Thymus (tissue), 2 donors: Measurements from ENCODE around the gene DPH5. TPM values are rescaled to one million over a fixed set of nuclear protein-coding genes. Genes with fewer than 3 reads are reported as not detected.

Source experiments
- polyA plus RNA-seq: library from polyadenylated mRNA; stranded (reverse); fragments of 200-250 nt; gene quantifications from one replicate; pipeline ENCODE4 v1.2.3, GENCODE V29; 2013
- total RNA-seq: library from RNA; stranded (reverse); fragments of 120-200 nt; gene quantifications from one replicate; pipeline ENCODE4 v1.2.4, GENCODE V29; 2013
- donor health status: healthy.

DPH5 gene
- total and polyA plus RNA-seq, 2 donors = 44.4 to 67.2 TPM

Other genes starting within 250 kb of the DPH5 start
- 10.6 TPM for gene EXTL2, start 130.9 kb downstream of the DPH5 start, total RNA-seq
- gene EXTL2, start 130.9 kb downstream of the DPH5 start, polyA plus RNA-seq = 12.1 TPM
- 19.4 TPM for gene SLC30A7, start 129.7 kb downstream of the DPH5 start, total RNA-seq
- 9.8 TPM for gene SLC30A7, start 129.7 kb downstream of the DPH5 start, polyA plus RNA-seq
- gene S1PR1, start 211.2 kb upstream of the DPH5 start, total RNA-seq = 17.1 TPM
- gene S1PR1, start 211.2 kb upstream of the DPH5 start, polyA plus RNA-seq = 45.6 TPM